ENCODE results near the gene SLC2A6. TPM values are rescaled to one million over a fixed set of nuclear protein-coding genes. Genes with fewer than 3 reads are reported as not detected.

The SLC2A6 gene
- total RNA-seq, 1 donor, result 25.3 TPM

- peak overlapping the region; percentile 66 for H2AFZ ChIP-seq (ENCODE audit: low read length)
- no peaks in the 10 kb centered on the region for H3K36me3 ChIP-seq (ENCODE audit: insufficient read depth, low read length)
- H3K4me3 ChIP-seq (ENCODE audit: insufficient read depth, low read length), result no peak overlapping the region
- TF ChIP-seq, protein P1, sequence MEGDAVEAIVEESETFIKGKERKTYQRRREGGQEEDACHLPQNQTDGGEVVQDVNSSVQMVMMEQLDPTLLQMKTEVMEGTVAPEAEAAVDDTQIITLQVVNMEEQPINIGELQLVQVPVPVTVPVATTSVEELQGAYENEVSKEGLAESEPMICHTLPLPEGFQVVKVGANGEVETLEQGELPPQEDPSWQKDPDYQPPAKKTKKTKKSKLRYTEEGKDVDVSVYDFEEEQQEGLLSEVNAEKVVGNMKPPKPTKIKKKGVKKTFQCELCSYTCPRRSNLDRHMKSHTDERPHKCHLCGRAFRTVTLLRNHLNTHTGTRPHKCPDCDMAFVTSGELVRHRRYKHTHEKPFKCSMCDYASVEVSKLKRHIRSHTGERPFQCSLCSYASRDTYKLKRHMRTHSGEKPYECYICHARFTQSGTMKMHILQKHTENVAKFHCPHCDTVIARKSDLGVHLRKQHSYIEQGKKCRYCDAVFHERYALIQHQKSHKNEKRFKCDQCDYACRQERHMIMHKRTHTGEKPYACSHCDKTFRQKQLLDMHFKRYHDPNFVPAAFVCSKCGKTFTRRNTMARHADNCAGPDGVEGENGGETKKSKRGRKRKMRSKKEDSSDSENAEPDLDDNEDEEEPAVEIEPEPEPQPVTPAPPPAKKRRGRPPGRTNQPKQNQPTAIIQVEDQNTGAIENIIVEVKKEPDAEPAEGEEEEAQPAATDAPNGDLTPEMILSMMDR (IDR thresholded peaks at IDR 0.05; ENCODE audit: extremely low read depth, low read depth, low read length), result no peak
- peaks cover 35% of the 10 kb centered on the region for H3K4me1 ChIP-seq (ENCODE audit: insufficient read depth, low read length)
- no peak overlapping the region for H3K4me2 ChIP-seq (ENCODE audit: insufficient read depth, low read length)
- H3K27me3 ChIP-seq (ENCODE audit: insufficient read depth, low read length), result no peaks in the 10 kb centered on the region
- H3K27ac ChIP-seq (ENCODE audit: low read depth, low read length), result peak overlapping the region; percentile 71
- H4K20me1 ChIP-seq (ENCODE audit: insufficient read depth, low read length), result no peaks in the 10 kb centered on the region
- H3K9me3 ChIP-seq (ENCODE audit: low read depth, low read length), result peaks cover 1% of the 10 kb centered on the region
- peak; percentile 98 for DNase-seq (ENCODE audit: insufficient read length, low spot score, missing footprints)
- no peaks in the 10 kb centered on the region for H3K79me2 ChIP-seq (ENCODE audit: insufficient read depth, low read length)
These were observed 27.7 kb upstream of the SLC2A6 start for GRCh38 chr9:133506653-133507038.

DNA sequence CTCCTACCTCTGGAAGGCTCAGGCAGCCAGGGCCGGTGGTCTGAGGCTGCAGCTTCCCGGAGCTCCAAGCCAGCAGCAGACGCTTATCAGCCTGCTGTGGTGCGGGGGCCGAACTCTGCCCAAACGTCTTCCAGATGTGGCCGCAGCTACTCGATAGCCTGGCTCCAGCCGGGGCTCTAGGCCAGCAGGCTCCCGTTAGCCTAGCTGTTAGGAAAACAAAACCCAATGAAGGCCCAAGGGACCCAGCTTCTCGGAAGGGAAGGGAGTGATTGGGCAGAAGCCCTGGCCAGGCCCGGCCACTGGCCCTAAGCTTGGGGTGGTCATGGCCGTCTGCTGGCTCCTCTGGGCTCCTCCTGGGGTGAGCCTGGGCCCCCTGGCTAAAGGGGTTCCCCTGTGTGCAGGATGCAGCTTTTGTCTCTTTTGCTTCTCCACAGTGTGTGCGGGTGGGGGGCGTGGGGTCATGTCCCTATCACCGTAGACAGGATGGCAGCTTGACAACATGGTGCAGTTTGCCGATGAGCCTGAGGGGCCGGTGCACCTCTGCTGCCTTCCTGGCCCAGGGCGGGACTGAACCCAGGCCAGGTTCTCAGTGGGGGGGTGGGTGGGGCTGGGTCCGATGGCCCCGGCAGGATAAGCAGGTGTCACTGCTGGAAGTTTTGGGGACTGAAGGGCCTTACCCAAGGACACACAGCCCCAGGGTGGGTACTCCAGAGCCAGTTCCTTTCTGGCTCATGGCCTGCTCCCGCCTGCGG, 27.2 kb upstream of the SLC2A6 start:
- H3K27ac ChIP-seq (ENCODE audit: low read depth, low read length), result peak overlapping the region; percentile 88
- peak overlapping the region; percentile 4 for H2AFZ ChIP-seq (ENCODE audit: low read length)
- H3K4me2 ChIP-seq (ENCODE audit: insufficient read depth, low read length), result peak overlapping the region; percentile 39

DNA sequence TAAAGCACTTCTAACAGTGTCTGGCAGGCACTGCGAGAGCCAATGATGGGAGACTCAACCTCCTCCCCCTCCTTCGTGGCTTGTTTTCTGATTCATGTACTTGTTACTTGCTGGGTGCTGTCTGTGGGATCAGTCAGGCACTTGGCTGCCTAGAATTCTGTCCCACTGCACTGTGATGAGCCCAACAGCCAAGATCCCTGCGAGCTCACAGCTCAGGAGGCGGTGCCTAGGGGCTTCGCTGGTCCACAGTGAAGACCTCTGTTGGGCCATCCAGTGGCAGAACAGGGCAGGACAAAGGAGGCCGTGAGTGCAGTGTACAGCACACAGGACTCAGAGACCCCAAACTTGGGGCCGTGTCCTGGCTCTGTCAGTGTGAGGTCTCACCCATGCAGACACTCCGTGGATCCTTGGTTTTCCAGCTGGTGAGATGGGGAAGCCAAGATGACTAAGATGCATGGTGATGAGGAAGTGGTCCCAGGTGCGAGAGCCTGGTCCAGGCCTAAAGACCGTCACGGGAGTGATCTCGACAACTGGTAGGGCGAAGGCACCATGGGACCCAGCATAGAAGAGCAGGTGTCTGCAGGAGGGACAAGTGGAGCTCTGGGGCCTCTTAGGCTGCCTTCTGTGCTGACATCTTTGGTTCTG, 26.4 kb upstream of the SLC2A6 start:
- H3K27ac ChIP-seq (ENCODE audit: low read depth, low read length), result peak overlapping the region; percentile 88
- H3K79me2 ChIP-seq (ENCODE audit: insufficient read depth, low read length), result no peaks in the 10 kb centered on the region
- peaks cover 35% of the 10 kb centered on the region for H3K4me1 ChIP-seq (ENCODE audit: insufficient read depth, low read length)
- H2AFZ ChIP-seq (ENCODE audit: low read length), result peak overlapping the region; percentile 4
- H3K36me3 ChIP-seq (ENCODE audit: insufficient read depth, low read length), result no peaks in the 10 kb centered on the region
- H3K9me3 ChIP-seq (ENCODE audit: low read depth, low read length), result peaks cover 1% of the 10 kb centered on the region
- no peaks in the 10 kb centered on the region for H4K20me1 ChIP-seq (ENCODE audit: insufficient read depth, low read length)
- peak overlapping the region; percentile 39 for H3K4me2 ChIP-seq (ENCODE audit: insufficient read depth, low read length)
- peak overlapping the region; percentile 0 for H3K4me3 ChIP-seq (ENCODE audit: insufficient read depth, low read length)
- TF ChIP-seq, protein P1 (IDR thresholded peaks at IDR 0.05; ENCODE audit: extremely low read depth, low read depth, low read length), result no peak
- DNase-seq (ENCODE audit: insufficient read length, low spot score, missing footprints), result peak; percentile 93
- H3K27me3 ChIP-seq (ENCODE audit: insufficient read depth, low read length), result no peaks in the 10 kb centered on the region

More for the DNA sequence above, 27.2 kb upstream of the SLC2A6 start:
- no peaks in the 10 kb centered on the region for H3K27me3 ChIP-seq (ENCODE audit: insufficient read depth, low read length)
- H3K9me3 ChIP-seq (ENCODE audit: low read depth, low read length), result peaks cover 1% of the 10 kb centered on the region
- H3K36me3 ChIP-seq (ENCODE audit: insufficient read depth, low read length), result no peaks in the 10 kb centered on the region
- H3K79me2 ChIP-seq (ENCODE audit: insufficient read depth, low read length), result no peaks in the 10 kb centered on the region
- peak; percentile 98 for DNase-seq (ENCODE audit: insufficient read length, low spot score, missing footprints)
- H3K4me1 ChIP-seq (ENCODE audit: insufficient read depth, low read length), result peaks cover 35% of the 10 kb centered on the region
- H4K20me1 ChIP-seq (ENCODE audit: insufficient read depth, low read length), result no peaks in the 10 kb centered on the region
- H3K4me3 ChIP-seq (ENCODE audit: insufficient read depth, low read length), result peak overlapping the region; percentile 0
- TF ChIP-seq, protein P1 (IDR thresholded peaks at IDR 0.05; ENCODE audit: extremely low read depth, low read depth, low read length), result no peak

GRCh38 chr9:133502112-133502511, 23.2 kb upstream of the SLC2A6 start:
- TF ChIP-seq, protein P1 (IDR thresholded peaks at IDR 0.05; ENCODE audit: extremely low read depth, low read depth, low read length), result no peak
- H3K27ac ChIP-seq (ENCODE audit: low read depth, low read length), result no peak overlapping the region
- no peaks in the 10 kb centered on the region for H3K79me2 ChIP-seq (ENCODE audit: insufficient read depth, low read length)
- no peaks in the 10 kb centered on the region for H3K36me3 ChIP-seq (ENCODE audit: insufficient read depth, low read length)
- no peaks in the 10 kb centered on the region for H4K20me1 ChIP-seq (ENCODE audit: insufficient read depth, low read length)
- H3K27me3 ChIP-seq (ENCODE audit: insufficient read depth, low read length), result peaks cover 13% of the 10 kb centered on the region
- no peak overlapping the region for H2AFZ ChIP-seq (ENCODE audit: low read length)
- H3K4me2 ChIP-seq (ENCODE audit: insufficient read depth, low read length), result no peak overlapping the region
- DNase-seq (ENCODE audit: insufficient read length, low spot score, missing footprints), result no peak
- H3K4me3 ChIP-seq (ENCODE audit: insufficient read depth, low read length), result no peak overlapping the region
- peaks cover 1% of the 10 kb centered on the region for H3K9me3 ChIP-seq (ENCODE audit: low read depth, low read length)
- H3K4me1 ChIP-seq (ENCODE audit: insufficient read depth, low read length), result peaks cover 18% of the 10 kb centered on the region
